SKM-1 treated with dmso at 0.1 percent for 144 hours (cell line): ENCODE results near the gene GLIPR2.

Source experiments
- DNase-seq: peaks from one replicate; lab custom pipeline; 2025; ENCODE audit not compliant: unreplicated experiment; lab: John Stamatoyannopoulos, UW

Gene GLIPR2

DNA sequence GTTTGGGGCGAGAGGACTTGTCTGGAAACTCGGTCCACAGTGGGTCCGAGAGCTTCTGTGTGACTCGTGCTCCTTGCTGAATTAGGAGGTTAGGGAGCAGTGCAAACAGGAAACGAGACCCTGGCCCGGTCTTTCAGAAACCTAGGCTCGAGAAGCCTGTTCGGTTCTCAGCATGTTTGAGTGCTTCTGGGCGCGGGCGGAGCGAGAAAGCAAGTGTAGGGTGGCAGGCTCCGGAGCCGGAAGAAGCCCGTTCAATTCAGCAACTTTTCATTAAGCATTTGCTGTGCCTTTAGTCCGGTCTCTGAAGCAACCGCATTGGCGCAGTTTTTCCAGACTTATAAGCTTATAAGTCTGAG is 54.7 kb downstream of the GLIPR2 start:
- DNase-seq, result no peak

DNA sequence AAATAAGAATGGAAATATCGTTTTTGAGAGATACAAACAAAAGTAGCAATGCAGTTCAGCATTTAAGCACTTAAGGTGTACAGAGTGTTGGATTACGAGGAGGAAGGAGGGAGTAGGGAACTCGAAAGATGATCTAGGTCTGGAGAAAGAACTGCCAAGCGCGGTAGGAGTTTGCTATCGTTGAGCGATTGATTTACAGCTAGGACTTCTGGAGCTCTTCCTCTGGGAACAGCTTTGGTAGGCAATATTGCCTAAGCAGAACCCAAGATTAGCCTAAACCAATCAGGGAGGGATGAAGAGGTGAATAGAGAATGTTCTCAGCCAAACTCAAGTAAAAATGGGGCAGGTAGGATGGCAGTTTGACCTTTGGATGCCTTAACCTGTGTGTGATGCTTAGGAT is 55.2 kb downstream of the GLIPR2 start:
- DNase-seq, result no peak

DNA sequence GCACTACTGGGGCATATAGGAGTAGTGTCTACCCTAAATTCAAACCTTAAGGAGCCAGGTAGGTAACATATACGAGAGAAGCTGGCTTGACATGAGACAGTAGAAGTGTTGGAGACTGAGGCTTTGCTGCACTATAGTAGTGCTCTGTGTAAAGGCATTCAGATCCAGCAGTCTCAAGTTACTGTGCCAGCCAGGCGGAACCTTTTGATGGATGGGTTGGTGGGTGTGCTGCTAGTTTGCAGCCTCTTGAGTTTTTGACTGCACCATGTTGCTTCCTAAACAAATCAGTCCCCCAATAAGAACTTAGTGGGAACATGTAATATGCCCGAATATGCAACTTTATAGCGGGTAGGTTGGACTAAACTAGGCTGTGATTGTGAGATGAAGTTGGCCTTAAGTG is 55.7 kb downstream of the GLIPR2 start:
- DNase-seq, result no peak

DNA sequence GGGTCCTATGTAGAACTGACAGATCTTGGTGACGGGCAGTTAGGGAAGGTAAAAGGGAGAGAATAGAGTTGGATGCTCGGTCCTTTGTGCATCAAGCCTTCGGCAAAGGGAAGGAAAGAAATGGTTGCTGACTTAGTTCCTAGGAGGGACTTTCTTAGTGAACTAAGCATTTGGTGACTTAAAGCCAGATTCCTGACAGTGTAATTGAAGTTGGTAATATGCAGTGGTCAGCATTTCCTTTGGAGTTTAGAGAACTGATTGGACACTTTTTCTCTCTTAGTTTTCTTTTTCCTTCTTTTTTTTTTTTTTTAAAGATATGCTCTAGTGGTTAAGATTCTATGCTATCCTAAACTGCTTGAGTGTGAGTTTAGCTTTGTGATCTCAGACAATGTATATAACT is 56.5 kb downstream of the GLIPR2 start:
- no peak for DNase-seq

DNA sequence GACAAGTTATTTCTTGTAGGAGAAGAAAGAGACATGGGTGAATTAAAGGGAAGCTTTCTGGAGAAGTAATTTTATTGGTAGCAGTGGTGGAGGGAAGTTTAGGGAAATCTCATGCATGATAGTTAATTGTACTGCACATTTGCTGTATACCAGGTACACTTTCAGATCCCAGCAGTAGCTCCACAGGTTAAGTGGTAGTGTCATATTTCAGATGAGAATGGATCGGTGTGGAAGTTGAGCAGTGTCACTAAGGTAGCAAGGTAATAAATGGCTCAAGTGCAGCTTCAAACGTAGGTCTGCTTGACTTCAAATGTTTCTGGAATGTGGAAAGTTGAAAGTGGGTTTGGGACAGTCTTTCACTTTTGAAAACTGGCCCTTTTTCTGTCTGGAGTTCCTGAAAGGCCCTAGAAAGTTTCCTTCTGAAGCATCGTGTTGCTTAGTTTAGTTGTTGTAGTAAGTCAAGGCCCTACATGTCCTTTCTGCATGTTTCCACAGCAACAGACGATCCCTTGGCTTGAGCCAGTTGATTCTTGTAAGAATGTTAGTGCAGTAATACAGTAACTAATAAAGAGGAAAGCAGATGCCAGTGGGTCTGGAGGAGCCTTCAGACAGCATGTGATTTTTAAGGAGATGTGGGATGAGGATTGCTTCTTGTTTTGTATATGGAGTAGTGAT is 57.9 kb downstream of the GLIPR2 start:
- DNase-seq, result no peak

DNA sequence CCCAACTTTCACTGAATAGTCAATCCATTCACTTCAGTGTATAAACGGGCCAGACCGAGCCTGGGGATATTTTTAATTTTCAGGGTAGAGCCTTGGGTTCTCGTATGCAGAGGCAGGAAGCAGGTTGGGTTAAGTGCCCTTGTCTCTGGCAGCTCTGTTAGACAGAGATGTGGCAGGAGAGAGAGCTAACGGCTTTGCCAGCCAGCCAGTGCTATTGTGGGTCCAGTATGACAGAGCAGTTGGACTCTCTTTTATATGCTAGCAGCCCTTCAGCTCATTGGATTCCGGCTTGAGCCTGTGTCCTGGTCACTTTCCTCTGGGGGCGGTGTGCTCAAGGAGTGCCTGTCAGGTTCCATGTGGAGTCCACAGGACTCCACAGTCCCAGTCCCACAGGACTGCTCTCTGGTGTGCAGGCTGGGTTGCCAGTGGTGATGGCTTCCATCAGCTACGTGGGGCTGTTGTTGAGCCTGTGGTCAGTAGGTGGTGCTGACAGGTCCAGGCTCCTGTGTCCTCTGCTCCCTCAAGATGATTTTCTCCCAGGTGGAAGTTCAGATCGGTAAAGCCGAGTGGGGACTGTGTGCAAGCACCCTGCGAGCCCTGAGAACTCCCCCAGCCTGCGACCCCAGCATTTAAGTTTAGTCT is 68.5 kb downstream of the GLIPR2 start:
- no peak for DNase-seq

DNA sequence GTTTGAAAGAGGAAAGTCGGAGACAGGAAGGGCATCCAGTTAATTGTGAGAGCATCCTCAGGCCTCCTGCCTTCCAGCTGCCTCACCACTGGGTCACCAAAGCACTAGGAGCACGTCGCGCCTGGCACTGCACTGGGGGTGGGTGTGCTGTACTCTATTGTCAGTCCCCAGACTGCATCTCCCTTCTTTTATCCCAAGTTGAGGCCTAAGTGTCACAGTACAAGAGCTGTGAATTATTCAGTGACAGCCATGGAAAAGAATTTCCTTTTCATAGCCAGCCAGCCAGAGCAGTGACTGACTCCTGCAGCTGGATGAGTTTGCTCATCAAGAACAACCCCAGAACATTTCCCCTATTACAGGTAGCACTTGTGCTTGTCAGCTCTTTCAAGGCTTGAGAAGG is 70.5 kb downstream of the GLIPR2 start:
- DNase-seq, result no peak

DNA sequence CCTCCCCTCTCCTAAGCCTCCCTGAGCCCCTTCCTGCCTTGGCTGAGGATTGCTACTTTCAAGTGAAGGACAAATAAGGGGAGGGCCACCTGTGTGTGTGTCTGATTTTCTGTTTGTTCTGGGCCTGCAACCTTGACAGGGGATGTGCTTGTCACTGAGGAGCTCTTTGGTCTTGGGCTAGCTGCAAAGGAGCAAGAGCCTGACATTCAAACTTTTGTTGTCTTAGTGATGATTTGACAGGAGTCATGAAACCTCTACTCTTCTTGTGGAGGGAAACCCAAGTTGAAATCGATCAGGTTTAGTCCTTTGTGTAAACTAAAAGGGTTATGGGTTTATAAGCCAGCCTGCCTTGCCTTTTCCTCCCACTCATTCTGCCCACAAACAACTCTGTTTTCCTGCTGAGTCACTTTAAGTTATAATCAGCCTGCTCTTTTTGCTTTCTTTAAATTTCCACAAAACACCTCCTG is 71.0 kb downstream of the GLIPR2 start:
- no peak for DNase-seq

DNA sequence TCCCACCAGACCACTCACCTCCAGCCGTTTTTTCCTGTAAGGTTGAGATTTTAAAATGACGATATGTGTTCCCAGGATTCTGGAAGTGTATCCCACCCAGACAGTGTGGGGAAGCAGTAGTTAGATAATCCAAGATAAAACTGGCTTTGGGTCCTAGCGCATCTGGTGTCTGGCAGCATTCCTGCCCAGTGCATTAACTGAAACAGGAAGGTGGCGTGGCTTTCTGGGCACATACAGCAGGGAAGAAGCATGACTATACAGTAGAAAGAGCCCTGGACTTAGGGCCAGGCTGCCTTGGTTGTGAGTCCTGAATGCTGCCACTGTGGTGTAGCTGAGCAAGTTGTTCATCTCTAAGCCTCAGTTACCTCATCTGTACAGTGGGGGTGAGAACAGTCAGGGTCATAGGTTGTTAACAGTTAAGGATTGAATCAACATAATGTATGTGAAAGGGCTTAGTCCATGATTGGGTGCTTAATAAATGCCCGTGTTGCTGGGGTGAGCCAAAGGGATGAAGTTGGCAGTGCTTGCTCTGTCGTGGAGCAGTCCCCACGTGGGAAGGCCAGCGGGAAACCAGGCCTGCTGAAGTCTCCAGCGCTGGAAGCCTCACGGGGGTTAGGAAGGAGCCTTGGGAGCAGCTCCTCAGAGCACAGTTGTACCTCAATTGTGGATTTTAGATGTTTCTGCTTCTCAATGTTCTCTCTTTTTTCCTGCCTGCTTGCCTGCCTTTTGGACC is 72.2 kb downstream of the GLIPR2 start:
- no peak for DNase-seq

DNA sequence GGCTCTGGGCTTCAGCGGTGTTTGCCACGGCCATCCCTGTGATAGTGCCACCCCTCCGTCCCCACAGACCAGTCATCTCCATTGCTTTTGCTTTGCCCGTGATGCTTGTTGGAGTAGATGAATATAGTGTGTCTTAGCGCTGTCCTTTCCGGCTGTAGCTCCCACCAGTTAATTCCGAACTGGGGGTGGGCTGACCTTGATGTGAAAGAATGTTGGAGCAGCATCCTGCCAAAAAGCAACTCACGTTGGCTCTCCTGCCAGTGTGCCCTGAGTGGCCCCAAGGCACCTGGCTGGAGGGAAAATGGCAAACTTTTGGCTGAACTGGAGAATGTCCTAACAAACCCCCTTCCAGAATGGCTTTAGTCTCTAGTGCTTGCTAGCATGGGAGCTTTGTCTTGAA is 74.2 kb downstream of the GLIPR2 start:
- no peak for DNase-seq

DNA sequence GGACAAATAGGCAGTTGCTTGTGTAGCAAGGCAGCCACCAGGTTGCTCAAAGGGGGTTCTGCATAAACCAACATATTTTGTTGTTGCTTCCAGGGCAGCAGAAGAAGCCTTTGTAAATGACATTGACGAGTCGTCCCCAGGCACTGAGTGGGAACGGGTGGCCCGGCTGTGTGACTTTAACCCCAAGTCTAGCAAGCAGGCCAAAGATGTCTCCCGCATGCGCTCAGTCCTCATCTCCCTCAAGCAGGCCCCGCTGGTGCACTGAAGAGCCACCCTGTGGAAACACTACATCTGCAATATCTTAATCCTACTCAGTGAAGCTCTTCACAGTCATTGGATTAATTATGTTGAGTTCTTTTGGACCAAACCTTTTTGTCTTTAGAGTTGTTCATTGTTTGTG is 75.0 kb downstream of the GLIPR2 start:
- DNase-seq, result no peak

DNA sequence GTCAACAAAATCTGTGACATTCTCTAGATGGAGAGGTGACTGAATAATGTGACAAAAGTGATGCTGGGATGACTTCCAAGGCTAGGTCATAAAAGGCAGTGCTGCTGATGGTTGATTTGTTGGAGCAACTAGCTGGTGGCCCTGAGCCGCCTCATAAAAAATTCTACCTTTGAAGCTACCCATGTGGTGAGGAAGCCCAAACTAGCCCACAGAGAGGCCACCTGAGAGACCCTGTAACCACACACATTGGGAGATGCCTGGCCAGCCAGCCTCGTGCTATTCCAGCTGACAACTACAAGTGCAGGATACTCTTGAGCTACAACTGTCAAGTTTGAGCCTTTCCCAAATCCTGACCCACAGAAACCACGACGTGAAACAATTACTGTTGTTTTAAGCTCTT is 76.9 kb downstream of the GLIPR2 start:
- no peak for DNase-seq
